Vagina (tissue), 2 donors: ENCODE measurements around the gene ZBTB16.

ENCODE experiments used
- CTCF ChIP-seq, 3 experiments: fragments of 450-650 bp in 2 of 3; fragments of 200-600 bp in 1 of 3; sonication (generic) in 1 of 3; IDR thresholded peaks; one replicate each; pipeline ENCODE4 v1.5.1; 2017 to 2019; ENCODE audit warnings: antibody characterized with exemption in 3 of 3, mild to moderate bottlenecking in 2 of 3, moderate library complexity in 2 of 3
- POLR2A ChIP-seq, 2 donors: fragments of 450-650 bp; IDR thresholded peaks; one replicate each; pipeline ENCODE4 v1.6.1; 2017; ENCODE audit warnings: antibody characterized with exemption in 2 of 2, mild to moderate bottlenecking in 2 of 2, moderate library complexity in 2 of 2
- POLR2AphosphoS5 ChIP-seq, 2 donors: sonication (generic); formaldehyde crosslinking; IDR thresholded peaks; one replicate each; pipeline ENCODE4 v1.9.0; 2017; ENCODE audit warnings: antibody characterized with exemption in 2 of 2, mild to moderate bottlenecking in 2 of 2, low read depth in 1 of 2; ENCODE audit not compliant: insufficient read depth in 1 of 2

- TF ChIP-seq POLR2A (IDR thresholded peaks at IDR 0.05) (no peak), POLR2AphosphoS5 (IDR thresholded peaks at IDR 0.05; ENCODE audit: insufficient read depth in 1 of 2, low read depth in 1 of 2) (no peak), CTCF (IDR thresholded peaks at IDR 0.05) (no peak)
Measured at GRCh38 chr11:114276077-114276476, 216.6 kb downstream of the ZBTB16 start.
